ENCODE measurements around the gene G6PD. TPM values are rescaled to one million over a fixed set of nuclear protein-coding genes. Genes with fewer than 3 reads are reported as not detected.

Gene G6PD
- total and polyA plus RNA-seq, 7 donors: 3.2 to 9.1 (median 6.7) TPM

DNA sequence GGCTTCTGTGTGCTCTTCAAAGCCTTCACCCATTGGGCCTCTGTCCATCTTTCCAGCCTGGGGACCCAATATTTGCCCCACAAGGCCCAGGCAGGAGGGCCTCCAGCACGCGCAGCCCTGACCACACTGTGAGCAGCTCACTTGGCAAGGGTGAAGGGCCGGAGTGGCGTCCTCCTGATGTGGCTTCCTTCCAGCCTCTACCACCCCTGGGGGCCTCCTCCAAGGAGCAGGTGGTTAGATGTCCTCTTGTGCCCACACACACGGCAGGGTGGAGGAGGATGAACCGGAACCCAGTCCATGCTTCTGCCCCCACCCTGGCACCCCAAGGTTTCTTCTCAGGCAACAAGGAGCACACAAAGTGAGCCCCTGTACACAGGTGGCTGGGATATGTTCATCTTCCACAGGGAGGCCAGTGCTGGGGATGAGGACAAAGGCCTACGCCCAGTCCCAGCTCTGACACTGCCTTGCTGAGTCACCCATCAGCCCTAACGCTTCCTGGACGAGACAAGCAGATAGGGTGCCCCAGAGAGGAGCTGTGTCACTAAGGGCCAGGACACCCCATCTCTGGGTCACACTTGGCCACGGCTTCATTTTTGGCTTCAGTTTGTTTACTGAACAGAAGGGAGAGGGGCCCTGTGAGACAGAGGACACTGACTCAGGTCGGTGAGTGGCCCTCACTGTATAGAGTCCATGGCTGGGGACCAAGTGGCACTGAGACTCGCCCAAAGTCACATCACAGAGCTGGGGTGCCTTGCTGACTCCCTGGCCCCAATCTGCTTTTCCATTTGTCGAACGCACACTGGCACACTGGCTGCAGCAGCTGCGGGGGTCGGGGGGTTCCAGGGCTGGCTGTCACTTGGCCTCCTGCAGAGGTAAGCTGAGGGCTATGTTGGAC is 62.1 kb downstream of the G6PD start:
- Histone ChIP-seq H3K9me3 (no peaks in the 10 kb centered on the region), H3K27me3 (ENCODE audit: insufficient read depth in 3 of 3, low read length in 2 of 3) (no peaks in the 10 kb centered on the region), H3K27ac (peak overlapping the region; percentile 89), H3K4me3 (peak overlapping the region; percentile 74), H3K4me1 (peaks cover 10% of the 10 kb centered on the region), H3K36me3 (ENCODE audit: insufficient read depth in 1 of 2, low read depth in 1 of 2) (peaks cover 2 to 11% of the 10 kb centered on the region in 2 donors)
- ATAC-seq (peak; percentile 45 to 70 (median 58)), DNase-seq (no peak)
- 56 to 67% (median 61%) methylated on average over 13 to 16 of the region's 16 CpGs for WGBS, 3 donors
- intact Hi-C loops (cut with DNase I): no loop called here
- no peak for TF ChIP-seq CTCF (IDR thresholded peaks at IDR 0.05)

GRCh38 chrX:154483325-154483724 is 63.3 kb downstream of the G6PD start:
- Histone ChIP-seq H3K36me3 (ENCODE audit: insufficient read depth in 1 of 2, low read depth in 1 of 2) (peaks cover 2 to 11% of the 10 kb centered on the region in 2 donors), H3K27me3 (ENCODE audit: insufficient read depth in 3 of 3, low read length in 2 of 3) (no peaks in the 10 kb centered on the region), H3K27ac (peak overlapping the region; percentile 89), H3K4me1 (peaks cover 10% of the 10 kb centered on the region), H3K9me3 (no peaks in the 10 kb centered on the region), H3K4me3 (no peak overlapping the region)
- ATAC-seq (no peak), DNase-seq (no peak)
- no peak for TF ChIP-seq CTCF (IDR thresholded peaks at IDR 0.05)
- intact Hi-C loops (cut with DNase I): no loop called here
- WGBS, 3 donors: 68 to 88% (median 77%) methylated on average over 6 to 7 of the region's 7 CpGs

- TF ChIP-seq CTCF (IDR thresholded peaks at IDR 0.05): no peak
- intact Hi-C loops (cut with DNase I): no loop called here
- Histone ChIP-seq H3K36me3 (ENCODE audit: insufficient read depth in 1 of 2, low read depth in 1 of 2) (peaks cover 2 to 6% of the 10 kb centered on the region in 2 donors), H3K4me3 (no peak overlapping the region), H3K27ac (peak overlapping the region; percentile 23), H3K27me3 (ENCODE audit: insufficient read depth in 3 of 3, low read length in 2 of 3) (no peaks in the 10 kb centered on the region), H3K4me1 (peaks cover 10% of the 10 kb centered on the region), H3K9me3 (no peaks in the 10 kb centered on the region)
- DNase-seq (no peak), ATAC-seq (no peak)
- WGBS, 3 donors: 64 to 74% (median 69%) methylated on average over 7 of the region's 7 CpGs
Measured at GRCh38 chrX:154482786-154483185, 63.9 kb downstream of the G6PD start.

- intact Hi-C loops (cut with DNase I): no loop called here
- H3K27me3 ChIP-seq (ENCODE audit: insufficient read depth in 3 of 3, low read length in 2 of 3): no peaks in the 10 kb centered on the region
- peaks cover 2 to 3% of the 10 kb centered on the region in 2 donors for H3K36me3 ChIP-seq (ENCODE audit: insufficient read depth in 1 of 2, low read depth in 1 of 2)
- ATAC-seq: no peak
- WGBS, 3 donors: 45 to 54% (median 52%) methylated on average over 13 to 14 of the region's 14 CpGs
- H3K27ac ChIP-seq: peak overlapping the region; percentile 15
- DNase-seq: peak in 1 of 2 donors; percentile 51
- TF ChIP-seq CTCF (IDR thresholded peaks at IDR 0.05): no peak
- peaks cover 10% of the 10 kb centered on the region for H3K4me1 ChIP-seq
- H3K9me3 ChIP-seq: no peaks in the 10 kb centered on the region
- no peak overlapping the region for H3K4me3 ChIP-seq
Measured at GRCh38 chrX:154481911-154482601, 64.6 kb downstream of the G6PD start.

Other genes with a start within 250 kb of the G6PD start
- gene FLNA, start 172.2 kb downstream of the G6PD start, total RNA-seq: 10 to 100 TPM; 66.9 to 92.5 (median 76.4) TPM
- 100 to 1,000 TPM in 1 of 3 donors, 10 to 100 TPM in 2; 45.7 to 106 (median 56.0) TPM for gene FLNA, start 172.2 kb downstream of the G6PD start, polyA plus RNA-seq
- gene EMD, start 167.6 kb downstream of the G6PD start, total RNA-seq: 10 to 100 TPM; 61.1 to 78.2 (median 66.5) TPM
- 100 to 1,000 TPM in 1 of 3 donors, 10 to 100 TPM in 2; 91.6 to 101 (median 94.9) TPM for gene EMD, start 167.6 kb downstream of the G6PD start, polyA plus RNA-seq
- 1,000 to 10,000 TPM; 1,403 to 2,633 (median 2,325) TPM for gene RPL10, start 148.5 kb downstream of the G6PD start, total RNA-seq
- gene RPL10, start 148.5 kb downstream of the G6PD start, polyA plus RNA-seq: 1,000 to 10,000 TPM; 4,938 to 5,433 (median 5,248) TPM
- gene DNASE1L1, start 137.6 kb downstream of the G6PD start, total RNA-seq: 100 to 1,000 TPM in 2 of 4 donors, 10 to 100 TPM in 2; 72.6 to 149 (median 111) TPM
- 10 to 100 TPM; 42.2 to 75.1 (median 71.1) TPM for gene DNASE1L1, start 137.6 kb downstream of the G6PD start, polyA plus RNA-seq
- gene TAFAZZIN, start 135.3 kb downstream of the G6PD start, total RNA-seq: 10 to 100 TPM; 17.7 to 25.5 (median 23.6) TPM
- 10 to 100 TPM; 19.2 to 21.8 (median 20.7) TPM for gene TAFAZZIN, start 135.3 kb downstream of the G6PD start, polyA plus RNA-seq
- 10 to 100 TPM; 34.1 to 38.6 (median 34.5) TPM for gene ATP6AP1, start 118.2 kb downstream of the G6PD start, total RNA-seq
- gene ATP6AP1, start 118.2 kb downstream of the G6PD start, polyA plus RNA-seq: 10 to 100 TPM; 28.3 to 37.1 (median 31.0) TPM
- 10 to 100 TPM; 37.4 to 57.7 (median 49.8) TPM for gene GDI1, start 109.7 kb downstream of the G6PD start, total RNA-seq
- 10 to 100 TPM; 37.4 to 52.4 (median 50.7) TPM for gene GDI1, start 109.7 kb downstream of the G6PD start, polyA plus RNA-seq
- 10 to 100 TPM; 48.6 to 75.7 (median 55.6) TPM for gene FAM50A, start 102.7 kb downstream of the G6PD start, total RNA-seq
- gene FAM50A, start 102.7 kb downstream of the G6PD start, polyA plus RNA-seq: 100 to 1,000 TPM in 1 of 3 donors, 10 to 100 TPM in 2; 55.0 to 117 (median 86.5) TPM
- 1 to 10 TPM; 3.3 to 6.5 (median 6.0) TPM for gene PLXNA3, start 88.6 kb downstream of the G6PD start, total RNA-seq
- gene PLXNA3, start 88.6 kb downstream of the G6PD start, polyA plus RNA-seq: 1 to 10 TPM; 1.7 to 2.6 (median 2.5) TPM
- 10 to 100 TPM; 10.7 to 24.1 (median 22.7) TPM for gene LAGE3, start 67.6 kb downstream of the G6PD start, total RNA-seq
- gene LAGE3, start 67.6 kb downstream of the G6PD start, polyA plus RNA-seq: 10 to 100 TPM; 24.3 to 64.8 (median 27.4) TPM
- gene UBL4A, start 60.2 kb downstream of the G6PD start, total RNA-seq: 10 to 100 TPM; 38.3 to 69.9 (median 46.3) TPM
- 100 to 1,000 TPM in 2 of 3 donors, 10 to 100 TPM in 1; 64.4 to 118 (median 106) TPM for gene UBL4A, start 60.2 kb downstream of the G6PD start, polyA plus RNA-seq
- 10 to 100 TPM in 3 of 4 donors, 1 to 10 TPM in 1; 7.2 to 15.7 (median 13.8) TPM for gene SLC10A3, start 56.2 kb downstream of the G6PD start, total RNA-seq
- 10 to 100 TPM; 16.3 to 39.8 (median 32.2) TPM for gene SLC10A3, start 56.2 kb downstream of the G6PD start, polyA plus RNA-seq
- gene FAM3A, start 30.6 kb downstream of the G6PD start, total RNA-seq: 10 to 100 TPM; 29.7 to 34.8 (median 32.8) TPM
- gene FAM3A, start 30.6 kb downstream of the G6PD start, polyA plus RNA-seq: 10 to 100 TPM; 37.5 to 40.4 (median 37.7) TPM
- 10 to 100 TPM; 11.3 to 27.5 (median 16.9) TPM for gene IKBKG, start 774 bp upstream of the G6PD start, total RNA-seq
- 10 to 100 TPM; 16.9 to 28.8 (median 22.8) TPM for gene IKBKG, start 774 bp upstream of the G6PD start, polyA plus RNA-seq
- gene CTAG1A, start 38.3 kb upstream of the G6PD start, total RNA-seq: not detected
- not detected for gene CTAG1A, start 38.3 kb upstream of the G6PD start, polyA plus RNA-seq
- gene CTAG1B, start 72.4 kb upstream of the G6PD start, total RNA-seq: not detected
- not detected for gene CTAG1B, start 72.4 kb upstream of the G6PD start, polyA plus RNA-seq
- gene CTAG2, start 106.7 kb upstream of the G6PD start, total RNA-seq: under 1 TPM in 1 of 4 donors, not detected in 3; 0.39 TPM
- 1 to 10 TPM in 1 of 3 donors, not detected in 2; 4.9 TPM for gene CTAG2, start 106.7 kb upstream of the G6PD start, polyA plus RNA-seq
- 1 to 10 TPM; 1.0 to 3.4 (median 1.4) TPM for gene GAB3, start 204.2 kb upstream of the G6PD start, total RNA-seq
- gene GAB3, start 204.2 kb upstream of the G6PD start, polyA plus RNA-seq: 1 to 10 TPM in 1 of 3 donors, under 1 TPM in 2; 0.61 to 3.2 (median 0.65) TPM
- 10 to 100 TPM; 21.2 to 45.5 (median 34.6) TPM for gene DKC1, start 216.0 kb upstream of the G6PD start, total RNA-seq
- gene DKC1, start 216.0 kb upstream of the G6PD start, polyA plus RNA-seq: 10 to 100 TPM; 23.4 to 61.0 (median 38.2) TPM